Endodermal cell (in vitro differentiated cells): Measurements from ENCODE around the gene MICAL3. TPM values are rescaled to one million over a fixed set of nuclear protein-coding genes. Genes with fewer than 3 reads are reported as not detected.
A peak's percentile ranks its signal among the peaks of the same experiment; 100 is the strongest.

Experiments used
- DNase-seq: peaks from one replicate; pipeline ENCODE4 v3.0.0-alpha.2; 2017
- H3K27ac ChIP-seq: 2 replicates; pipeline ENCODE4 v1.5.1; 2013; ENCODE audit warnings: mild to moderate bottlenecking, low read depth, low read length, moderate library complexity
- H3K27me3 ChIP-seq: 2 replicates; pipeline ENCODE4 v1.6.1; 2013; ENCODE audit warnings: mild to moderate bottlenecking, low read length, moderate library complexity; ENCODE audit not compliant: insufficient read depth, control insufficient read depth, poor library complexity, severe bottlenecking
- H3K36me3 ChIP-seq: 2 replicates; pipeline ENCODE4 v1.7.0; 2013; ENCODE audit warnings: mild to moderate bottlenecking, low read length, moderate library complexity; ENCODE audit not compliant: control insufficient read depth, insufficient read depth
- H3K4me1 ChIP-seq: one replicate; pipeline ENCODE4 v1.7.0; 2013; ENCODE audit warnings: low read length; ENCODE audit not compliant: control insufficient read depth, insufficient read depth
- H3K4me3 ChIP-seq: 2 replicates; pipeline ENCODE4 v1.5.1; 2013; ENCODE audit warnings: mild to moderate bottlenecking, low read length, moderate library complexity
- H3K9ac ChIP-seq: 2 replicates; pipeline ENCODE4 v1.6.1; 2013; ENCODE audit warnings: mild to moderate bottlenecking, low read length, moderate library complexity; ENCODE audit not compliant: poor library complexity, severe bottlenecking; ENCODE audit errors: extremely low read depth
- H3K9me3 ChIP-seq: 2 replicates; pipeline ENCODE4 v1.6.1; 2013; ENCODE audit warnings: mild to moderate bottlenecking, low read length, moderate library complexity; ENCODE audit not compliant: control insufficient read depth
- H3K27ac Mint-ChIP-seq: 2 replicates; pipeline ENCODE4 v1.8.0; 2020; ENCODE audit warnings: mixed read lengths
- H3K27me3 Mint-ChIP-seq: 2 replicates; pipeline ENCODE4 v1.8.0; 2021; ENCODE audit warnings: mild to moderate bottlenecking, mixed read lengths; ENCODE audit not compliant: insufficient read depth
- H3K36me3 Mint-ChIP-seq: 2 replicates; pipeline ENCODE4 v1.8.0; 2020; ENCODE audit warnings: low read depth, mixed read lengths
- H3K4me1 Mint-ChIP-seq: 2 replicates; pipeline ENCODE4 v1.8.0; 2020; ENCODE audit warnings: mixed read lengths
- H3K4me3 Mint-ChIP-seq: 2 replicates; pipeline ENCODE4 v1.8.0; 2020; ENCODE audit warnings: mild to moderate bottlenecking, moderate library complexity, mixed read lengths
- H3K9me3 Mint-ChIP-seq: 2 replicates; pipeline ENCODE4 v1.8.0; 2020; ENCODE audit warnings: mild to moderate bottlenecking, mixed read lengths
- CTCF ChIP-seq: fragments of 200-600 bp; sonication (generic); conservative IDR thresholded peaks from 2 replicates; pipeline ENCODE4 v1.5.0; 2021; ENCODE audit warnings: antibody characterized with exemption, mild to moderate bottlenecking
- WGBS, 2 experiments: methylation state at CpG; one replicate each; pipeline versions ENCODE4 v1.1.5 to v1.1.7; 2013; ENCODE audit warnings: missing lambda C conversion rate in 2 of 2, mixed read lengths in 1 of 2; ENCODE audit not compliant: insufficient coverage in 1 of 2, insufficient read length in 1 of 2; 5-methylcytosine and 5-hydroxymethylcytosine counted together
- total RNA-seq, 2 donors: library from RNA; stranded (reverse); fragmentation: NEBNext Ultra II Directional in 1 of 2; extraction: Animal tissue kit (Norgen Biotek cat#: 25700) in 1 of 2; gene quantifications; 2 replicates in 1 of 2; 3 replicates in 1 of 2; pipeline ENCODE4 v1.2.1, GENCODE V29; 2021

The MICAL3 gene
- total RNA-seq, 2 donors from 2014 or later: 42.8 to 48.1 TPM

- no peak overlapping the region for H3K27ac ChIP-seq
- H3K4me1 ChIP-seq: no peaks in the 10 kb centered on the region
- H3K27me3 ChIP-seq: no peaks in the 10 kb centered on the region
- no peak overlapping the region for H3K27ac Mint-ChIP-seq
- peaks cover 32% of the 10 kb centered on the region for H3K36me3 Mint-ChIP-seq
- no peaks in the 10 kb centered on the region for H3K4me1 Mint-ChIP-seq
- H3K9ac ChIP-seq: no peak overlapping the region
- H3K4me3 Mint-ChIP-seq: no peak overlapping the region
- H3K9me3 Mint-ChIP-seq: no peaks in the 10 kb centered on the region
- H3K36me3 ChIP-seq: peaks cover 3% of the 10 kb centered on the region
- no peak for TF ChIP-seq CTCF
- no peak for DNase-seq
- no peaks in the 10 kb centered on the region for H3K27me3 Mint-ChIP-seq
- 96 to 98% methylated on average over 8 to 13 of the region's 13 CpGs for WGBS, 2 experiments
- H3K9me3 ChIP-seq: no peaks in the 10 kb centered on the region
- H3K4me3 ChIP-seq: no peak overlapping the region
These were observed 186.0 kb downstream of the MICAL3 start for GRCh38 chr22:17838180-17838865.

GRCh38 chr22:17836992-17837742, 187.2 kb downstream of the MICAL3 start:
- H3K9me3 ChIP-seq: no peaks in the 10 kb centered on the region
- no peak overlapping the region for H3K27ac ChIP-seq
- no peak overlapping the region for H3K4me3 Mint-ChIP-seq
- no peak overlapping the region for H3K4me3 ChIP-seq
- no peaks in the 10 kb centered on the region for H3K27me3 Mint-ChIP-seq
- peaks cover 26% of the 10 kb centered on the region for H3K36me3 Mint-ChIP-seq
- peak; percentile 77 for DNase-seq
- H3K27me3 ChIP-seq: no peaks in the 10 kb centered on the region
- H3K27ac Mint-ChIP-seq: no peak overlapping the region
- TF ChIP-seq CTCF: peak; percentile 46
- H3K4me1 Mint-ChIP-seq: no peaks in the 10 kb centered on the region
- no peaks in the 10 kb centered on the region for H3K9me3 Mint-ChIP-seq
- WGBS, 2 experiments: 81 to 87% methylated on average over 12 to 14 of the region's 14 CpGs
- peaks cover 3% of the 10 kb centered on the region for H3K36me3 ChIP-seq
- no peak overlapping the region for H3K9ac ChIP-seq
- no peaks in the 10 kb centered on the region for H3K4me1 ChIP-seq

GRCh38 chr22:17835256-17835655, 189.1 kb downstream of the MICAL3 start:
- Histone ChIP-seq H3K36me3 (peaks cover 3% of the 10 kb centered on the region), H3K27ac (no peak overlapping the region), H3K9ac (no peak overlapping the region), H3K27me3 (no peaks in the 10 kb centered on the region), H3K4me3 (no peak overlapping the region), H3K4me1 (no peaks in the 10 kb centered on the region), H3K9me3 (no peaks in the 10 kb centered on the region)
- DNase-seq: no peak
- WGBS, 2 experiments: 87 to 100% methylated on average over 2 to 6 of the region's 6 CpGs
- H3K27me3 Mint-ChIP-seq: no peaks in the 10 kb centered on the region
- no peak for TF ChIP-seq CTCF
- H3K9me3 Mint-ChIP-seq: no peaks in the 10 kb centered on the region
- H3K27ac Mint-ChIP-seq: no peak overlapping the region
- peaks cover 13% of the 10 kb centered on the region for H3K36me3 Mint-ChIP-seq
- H3K4me3 Mint-ChIP-seq: no peak overlapping the region
- H3K4me1 Mint-ChIP-seq: no peaks in the 10 kb centered on the region
